ENCODE data around the gene ACTL6A.

The ACTL6A gene

DNA sequence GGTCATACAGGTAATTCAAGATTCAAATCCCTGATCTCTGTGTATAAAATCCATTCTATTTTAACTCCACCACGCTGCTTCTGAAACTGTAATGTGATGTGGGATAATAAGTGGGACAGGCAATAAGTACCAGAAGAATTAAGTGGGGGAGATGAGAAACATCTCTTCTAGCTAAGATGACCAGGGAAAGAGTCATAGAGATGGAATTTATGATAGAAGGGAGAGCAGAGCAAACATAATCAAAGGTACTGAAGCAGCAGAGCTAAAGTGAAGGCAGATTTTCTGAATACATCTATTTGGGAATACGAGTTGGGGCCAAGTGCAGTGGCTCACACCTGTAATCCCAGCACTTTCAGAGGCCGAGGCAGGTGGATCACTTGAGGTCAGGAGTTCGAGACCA lies 36.8 kb downstream of the ACTL6A start:
- no peak for DNase-seq

DNA sequence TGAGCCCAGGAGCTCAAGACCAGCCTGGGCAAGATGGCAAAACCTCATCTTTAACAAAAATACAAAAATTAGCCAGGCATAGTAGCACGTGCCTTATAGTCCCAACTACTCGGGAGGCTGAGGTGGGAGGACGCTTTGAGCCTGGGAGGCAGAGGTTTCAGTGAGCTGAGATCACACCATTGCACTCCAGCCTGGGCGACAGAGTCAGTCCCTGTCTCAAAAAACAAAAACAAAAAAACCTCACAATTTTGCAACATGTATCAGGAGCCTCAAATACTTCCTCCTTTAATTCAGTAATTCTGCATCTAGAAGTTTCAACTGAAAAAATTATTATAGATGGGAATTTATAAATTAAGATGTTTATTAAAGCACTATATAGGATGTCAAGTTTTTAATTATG lies 40.6 kb downstream of the ACTL6A start:
- DNase-seq: no peak

- DNase-seq: no peak
Observed at GRCh38 chr3:179603831-179604230, 41.1 kb downstream of the ACTL6A start.

DNA sequence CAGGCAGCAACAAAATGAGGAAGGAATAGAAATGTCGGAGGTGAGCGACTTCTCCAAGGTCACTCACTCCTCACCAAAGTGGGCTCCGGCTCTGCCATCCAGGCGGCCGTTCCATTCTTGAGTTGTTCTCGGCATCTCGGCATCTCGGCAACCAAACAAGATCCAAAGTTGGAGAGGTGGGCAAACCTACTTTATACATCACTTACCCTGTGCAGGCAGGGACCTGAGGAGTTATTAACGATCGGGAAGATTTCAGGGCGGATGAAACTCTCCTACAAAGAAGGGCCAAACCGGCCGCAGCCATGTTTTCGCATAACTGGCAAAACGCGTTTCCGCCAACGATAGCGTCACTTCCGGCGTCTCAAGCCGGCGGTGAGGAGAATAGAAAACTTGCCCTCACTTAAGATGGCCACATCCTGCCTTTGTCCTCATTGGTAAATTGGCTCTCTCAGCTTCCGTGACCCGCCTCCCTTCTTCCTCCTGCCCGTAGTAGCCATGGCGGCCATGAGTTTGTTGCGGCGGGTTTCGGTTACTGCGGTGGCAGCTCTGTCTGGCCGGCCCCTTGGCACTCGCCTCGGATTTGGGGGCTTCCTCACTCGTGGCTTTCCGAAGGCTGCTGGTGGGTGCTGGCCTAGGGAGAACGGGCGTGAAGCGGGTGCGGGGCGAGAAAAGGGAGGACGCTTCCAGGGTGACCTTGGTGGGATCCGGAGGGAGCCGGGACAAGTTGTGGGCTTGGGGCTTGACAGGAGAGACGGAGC lies 41.8 kb downstream of the ACTL6A start, which contains the start of the genes MRPL47 and NDUFB5:
Gene MRPL47 (minus strand): TSS at position 318 of the 758 bp plus-strand sequence. CDS start 14 bp downstream, at position 304.
Gene NDUFB5 (plus strand): TSS at position 474 of the 758 bp plus-strand sequence. CDS start 22 bp downstream, at position 496.
- DNase-seq: peak; percentile 94

- no peak for DNase-seq
Observed at GRCh38 chr3:179606534-179607085, 43.9 kb downstream of the ACTL6A start.

DNA sequence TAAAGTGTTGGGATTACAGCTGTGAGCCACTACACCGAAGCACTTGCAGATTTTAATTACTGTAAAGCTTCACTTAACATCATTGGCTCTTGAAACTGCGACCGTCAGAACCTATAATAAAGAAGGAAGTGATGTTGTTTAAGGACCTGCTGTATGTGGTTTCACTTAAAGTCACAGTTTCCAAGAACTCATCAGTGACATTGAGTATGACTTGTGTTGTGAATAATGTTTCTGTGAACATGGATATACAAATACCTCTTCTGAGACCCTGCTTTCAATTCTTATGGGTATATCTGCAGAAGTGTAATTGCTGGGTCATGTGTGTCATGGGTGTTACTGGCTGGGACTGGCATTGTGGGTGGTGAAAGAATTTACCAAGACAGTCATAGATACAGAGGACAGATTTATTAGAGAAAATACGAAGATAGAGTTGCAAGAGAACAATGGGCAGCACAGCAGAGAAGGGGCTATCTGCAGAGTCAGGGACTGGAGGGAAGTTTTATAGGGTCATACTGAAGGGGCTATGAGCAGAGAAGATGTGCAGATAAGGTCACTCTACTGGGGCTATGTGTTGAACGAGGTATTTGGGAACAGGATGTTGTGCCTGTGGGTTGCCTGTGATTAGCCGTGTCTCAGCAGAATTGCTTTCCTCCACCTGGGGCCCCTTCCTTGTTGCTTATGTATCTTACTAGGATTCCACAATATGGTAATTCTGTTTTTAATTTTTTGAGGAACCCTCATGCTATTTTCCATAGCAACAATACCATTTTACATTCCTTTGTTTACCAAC lies 46.4 kb downstream of the ACTL6A start:
- no peak for DNase-seq

GRCh38 chr3:179610066-179610465 lies 47.3 kb downstream of the ACTL6A start:
- DNase-seq: no peak

GRCh38 chr3:179613807-179614206 lies 51.1 kb downstream of the ACTL6A start:
- DNase-seq: no peak

GRCh38 chr3:179615458-179616173 lies 52.9 kb downstream of the ACTL6A start:
- DNase-seq: no peak

DNA sequence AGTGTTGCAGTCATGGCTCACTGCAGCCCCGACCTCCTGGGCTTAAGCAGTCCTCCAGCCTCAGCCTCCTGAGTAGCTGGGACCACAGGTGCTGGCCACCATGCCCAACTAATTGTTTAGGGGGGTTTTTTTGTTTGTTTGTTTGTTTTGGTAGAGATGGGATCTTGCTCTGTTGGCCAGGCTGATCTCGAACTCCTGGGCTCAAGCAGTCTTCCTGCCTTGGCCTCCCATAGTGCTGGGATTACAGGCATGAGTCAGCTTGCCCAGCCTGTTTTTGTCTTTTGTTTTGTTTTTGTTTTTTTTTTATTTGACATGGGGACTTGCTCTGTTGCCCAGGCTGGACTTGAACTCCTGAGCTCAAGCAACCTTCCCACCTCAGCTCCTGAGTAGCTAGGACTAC lies 59.3 kb downstream of the ACTL6A start:
- DNase-seq: no peak

GRCh38 chr3:179624451-179624850 lies 61.7 kb downstream of the ACTL6A start:
- DNase-seq: no peak

GRCh38 chr3:179630753-179631451 lies 68.2 kb downstream of the ACTL6A start:
- no peak for DNase-seq

Measured in NCI-H446 treated with DMSO at 0.1 percent for 48 hours (cell line).